ENCODE data around the gene MCEE. TPM values are rescaled to one million over a fixed set of nuclear protein-coding genes. Genes with fewer than 3 reads are reported as not detected.

Gene MCEE
- total RNA-seq, 4 donors from 2014 or later: 19.0 to 45.2 (median 33.3) TPM

DNA sequence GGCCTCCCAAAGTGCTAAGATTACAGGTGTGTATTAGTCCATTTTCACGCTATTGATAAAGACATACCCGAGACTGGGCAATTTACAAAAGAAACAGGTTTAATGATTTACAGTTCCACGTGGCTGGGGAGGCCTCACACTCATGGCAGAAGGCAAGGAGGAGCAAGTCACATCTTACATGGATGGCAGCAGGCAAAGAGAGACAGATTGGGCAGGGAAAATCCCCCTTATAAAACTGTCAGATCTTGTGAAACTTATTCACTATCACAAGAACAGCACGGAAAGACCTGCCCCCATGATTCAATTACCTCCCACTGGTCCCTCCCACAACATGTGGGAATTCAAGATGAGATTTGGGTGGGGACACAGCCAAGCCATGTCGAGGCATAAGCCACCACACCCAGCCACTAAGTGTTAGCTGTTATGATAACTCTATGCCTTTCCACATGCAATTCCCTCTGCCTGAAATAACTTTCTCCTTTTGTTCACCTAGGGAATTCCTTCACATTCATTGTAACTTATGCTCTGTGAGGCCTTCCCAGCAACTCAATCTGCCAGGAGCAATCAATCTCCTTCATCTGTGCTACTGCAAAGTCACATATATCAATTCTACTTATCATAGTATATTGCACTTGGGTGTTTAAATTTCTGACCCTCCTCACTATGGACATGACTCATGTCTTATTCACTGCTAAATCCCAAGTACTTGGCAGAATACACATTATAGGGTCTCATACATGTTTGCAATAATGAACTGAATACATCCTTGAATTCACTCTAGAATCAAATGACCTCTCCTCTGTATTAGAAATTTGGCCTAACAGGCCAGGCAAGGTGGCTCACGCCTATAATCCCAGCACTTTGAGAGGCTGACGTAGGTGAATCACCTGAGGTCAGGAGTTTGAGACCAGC is 7.4 kb downstream of the MCEE start:
- intact Hi-C loops (cut with DNase I; ENCODE audit: low total_unique reads): no loop called here
- H3K4me3 ChIP-seq (ENCODE audit: low read depth, poor library complexity, severe bottlenecking): no peak overlapping the region
- no peak for DNase-seq (ENCODE audit: low spot score in 2 of 2)
- TF ChIP-seq, protein P1, sequence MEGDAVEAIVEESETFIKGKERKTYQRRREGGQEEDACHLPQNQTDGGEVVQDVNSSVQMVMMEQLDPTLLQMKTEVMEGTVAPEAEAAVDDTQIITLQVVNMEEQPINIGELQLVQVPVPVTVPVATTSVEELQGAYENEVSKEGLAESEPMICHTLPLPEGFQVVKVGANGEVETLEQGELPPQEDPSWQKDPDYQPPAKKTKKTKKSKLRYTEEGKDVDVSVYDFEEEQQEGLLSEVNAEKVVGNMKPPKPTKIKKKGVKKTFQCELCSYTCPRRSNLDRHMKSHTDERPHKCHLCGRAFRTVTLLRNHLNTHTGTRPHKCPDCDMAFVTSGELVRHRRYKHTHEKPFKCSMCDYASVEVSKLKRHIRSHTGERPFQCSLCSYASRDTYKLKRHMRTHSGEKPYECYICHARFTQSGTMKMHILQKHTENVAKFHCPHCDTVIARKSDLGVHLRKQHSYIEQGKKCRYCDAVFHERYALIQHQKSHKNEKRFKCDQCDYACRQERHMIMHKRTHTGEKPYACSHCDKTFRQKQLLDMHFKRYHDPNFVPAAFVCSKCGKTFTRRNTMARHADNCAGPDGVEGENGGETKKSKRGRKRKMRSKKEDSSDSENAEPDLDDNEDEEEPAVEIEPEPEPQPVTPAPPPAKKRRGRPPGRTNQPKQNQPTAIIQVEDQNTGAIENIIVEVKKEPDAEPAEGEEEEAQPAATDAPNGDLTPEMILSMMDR (IDR thresholded peaks at IDR 0.05): no peak
- TF ChIP-seq POLR2A (IDR thresholded peaks at IDR 0.05): no peak
- 86% methylated on average over 7 of the region's 7 CpGs for WGBS, 2 donors

DNA sequence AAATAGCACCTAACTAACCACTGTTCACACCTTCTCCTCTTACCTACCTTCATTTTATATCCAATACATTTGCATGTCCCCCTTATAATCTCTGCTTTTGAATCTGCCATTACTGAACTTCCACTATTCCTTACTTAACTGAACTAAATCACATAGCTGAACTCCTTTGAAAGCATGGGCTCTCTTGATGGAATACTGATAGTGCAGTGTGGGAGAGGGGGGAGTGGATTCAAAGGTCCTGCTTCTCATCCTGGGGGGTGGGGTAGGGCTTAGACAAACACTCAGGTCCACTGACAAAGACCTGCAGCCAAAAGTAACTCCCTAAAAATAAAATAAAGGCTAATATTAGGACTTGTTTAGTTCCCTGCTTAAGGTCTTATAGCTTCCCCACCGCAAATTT is 8.6 kb downstream of the MCEE start:
- WGBS, 2 donors: 86 to 96% methylated on average over 1 of the region's 1 CpG
- TF ChIP-seq, protein P1 (IDR thresholded peaks at IDR 0.05): no peak
- TF ChIP-seq POLR2A (IDR thresholded peaks at IDR 0.05): no peak
- H3K4me3 ChIP-seq (ENCODE audit: low read depth, poor library complexity, severe bottlenecking): no peak overlapping the region
- DNase-seq (ENCODE audit: low spot score in 2 of 2): no peak
- intact Hi-C loops (cut with DNase I; ENCODE audit: low total_unique reads): no loop called here

DNA sequence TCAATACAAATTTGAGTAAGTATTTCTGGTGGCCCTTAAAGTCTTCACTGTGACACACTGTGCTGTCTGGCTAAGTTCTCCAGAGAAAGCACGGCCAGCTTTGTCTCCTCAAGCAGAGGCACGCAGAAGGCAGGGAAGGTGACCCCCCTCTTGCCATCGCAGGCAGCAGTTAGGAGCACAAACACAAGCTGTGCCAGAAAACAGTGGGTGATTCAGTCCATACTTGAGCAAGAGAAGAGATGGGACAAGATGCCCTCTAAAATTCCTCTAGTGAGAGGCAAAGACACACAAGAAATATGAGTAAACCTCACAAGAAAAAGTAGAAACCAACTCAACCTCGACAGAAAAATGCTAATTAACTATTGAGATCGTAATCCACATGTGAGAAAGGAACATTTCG is 9.8 kb downstream of the MCEE start:
- no peak overlapping the region for H3K4me3 ChIP-seq (ENCODE audit: low read depth, poor library complexity, severe bottlenecking)
- DNase-seq (ENCODE audit: low spot score in 2 of 2): no peak
- WGBS, 2 donors: 63 to 80% methylated on average over 6 of the region's 6 CpGs
- TF ChIP-seq POLR2A (IDR thresholded peaks at IDR 0.05): no peak
- TF ChIP-seq, protein P1 (IDR thresholded peaks at IDR 0.05): no peak
- intact Hi-C loops (cut with DNase I; ENCODE audit: low total_unique reads): no loop called here

DNA sequence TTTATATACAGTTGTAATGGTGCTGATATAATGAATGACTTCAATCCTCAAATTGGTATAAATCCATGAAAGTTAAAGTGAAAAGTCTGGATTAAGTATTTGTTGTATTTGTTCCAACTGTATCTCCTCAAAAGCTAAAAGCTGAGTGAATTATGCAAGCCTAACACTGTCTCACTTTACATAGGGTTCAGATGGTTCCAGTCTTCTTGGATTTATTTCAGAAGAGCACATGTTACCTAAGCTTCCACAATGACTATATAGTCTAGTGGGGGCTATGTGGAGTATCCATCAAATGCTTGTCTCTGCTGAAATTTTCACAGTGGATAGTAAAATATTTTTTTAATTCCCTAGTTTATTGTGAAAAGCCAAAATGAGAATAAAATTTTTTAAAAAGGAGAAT is 13.0 kb downstream of the MCEE start:
- TF ChIP-seq, protein P1 (IDR thresholded peaks at IDR 0.05): no peak
- no peak for TF ChIP-seq POLR2A (IDR thresholded peaks at IDR 0.05)
- no peak for DNase-seq (ENCODE audit: low spot score in 2 of 2)
- intact Hi-C loops (cut with DNase I; ENCODE audit: low total_unique reads): no loop called here
- no peak overlapping the region for H3K4me3 ChIP-seq (ENCODE audit: low read depth, poor library complexity, severe bottlenecking)

DNA sequence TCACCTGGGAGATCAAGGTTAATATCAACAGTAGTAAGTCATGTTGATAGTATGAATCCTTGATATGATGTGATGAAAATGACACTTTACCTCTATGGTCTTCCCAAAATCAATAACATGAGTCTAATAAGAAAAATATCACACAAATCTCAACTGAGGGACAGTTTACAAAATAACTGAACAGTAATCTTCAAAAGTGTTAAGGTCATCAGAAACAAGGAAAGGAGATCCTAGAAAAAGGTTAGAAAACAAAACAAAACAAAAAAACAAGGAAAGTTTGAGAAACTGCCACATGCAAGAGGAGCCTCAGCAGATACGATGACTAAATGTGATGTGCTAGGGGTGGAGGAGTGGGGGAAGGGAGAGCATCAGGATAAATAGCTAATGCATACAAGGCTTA is 16.2 kb downstream of the MCEE start:
- no peak for TF ChIP-seq POLR2A (IDR thresholded peaks at IDR 0.05)
- TF ChIP-seq, protein P1 (IDR thresholded peaks at IDR 0.05): no peak
- WGBS, 2 donors: 88 to 96% methylated on average over 1 of the region's 1 CpG
- H3K4me3 ChIP-seq (ENCODE audit: low read depth, poor library complexity, severe bottlenecking): no peak overlapping the region
- intact Hi-C loops (cut with DNase I; ENCODE audit: low total_unique reads): no loop called here
- no peak for DNase-seq (ENCODE audit: low spot score in 2 of 2)

Data from lower leg skin (tissue), 4 donors.